ENCODE measurements around the gene PIEZO2.

- TF ChIP-seq CTCF (IDR thresholded peaks at IDR 0.05; ENCODE audit: insufficient read depth, low read length) (no peak), POLR2AphosphoS5 (IDR thresholded peaks at IDR 0.05; ENCODE audit: low read depth) (no peak)
- TF ChIP-seq, protein P1, sequence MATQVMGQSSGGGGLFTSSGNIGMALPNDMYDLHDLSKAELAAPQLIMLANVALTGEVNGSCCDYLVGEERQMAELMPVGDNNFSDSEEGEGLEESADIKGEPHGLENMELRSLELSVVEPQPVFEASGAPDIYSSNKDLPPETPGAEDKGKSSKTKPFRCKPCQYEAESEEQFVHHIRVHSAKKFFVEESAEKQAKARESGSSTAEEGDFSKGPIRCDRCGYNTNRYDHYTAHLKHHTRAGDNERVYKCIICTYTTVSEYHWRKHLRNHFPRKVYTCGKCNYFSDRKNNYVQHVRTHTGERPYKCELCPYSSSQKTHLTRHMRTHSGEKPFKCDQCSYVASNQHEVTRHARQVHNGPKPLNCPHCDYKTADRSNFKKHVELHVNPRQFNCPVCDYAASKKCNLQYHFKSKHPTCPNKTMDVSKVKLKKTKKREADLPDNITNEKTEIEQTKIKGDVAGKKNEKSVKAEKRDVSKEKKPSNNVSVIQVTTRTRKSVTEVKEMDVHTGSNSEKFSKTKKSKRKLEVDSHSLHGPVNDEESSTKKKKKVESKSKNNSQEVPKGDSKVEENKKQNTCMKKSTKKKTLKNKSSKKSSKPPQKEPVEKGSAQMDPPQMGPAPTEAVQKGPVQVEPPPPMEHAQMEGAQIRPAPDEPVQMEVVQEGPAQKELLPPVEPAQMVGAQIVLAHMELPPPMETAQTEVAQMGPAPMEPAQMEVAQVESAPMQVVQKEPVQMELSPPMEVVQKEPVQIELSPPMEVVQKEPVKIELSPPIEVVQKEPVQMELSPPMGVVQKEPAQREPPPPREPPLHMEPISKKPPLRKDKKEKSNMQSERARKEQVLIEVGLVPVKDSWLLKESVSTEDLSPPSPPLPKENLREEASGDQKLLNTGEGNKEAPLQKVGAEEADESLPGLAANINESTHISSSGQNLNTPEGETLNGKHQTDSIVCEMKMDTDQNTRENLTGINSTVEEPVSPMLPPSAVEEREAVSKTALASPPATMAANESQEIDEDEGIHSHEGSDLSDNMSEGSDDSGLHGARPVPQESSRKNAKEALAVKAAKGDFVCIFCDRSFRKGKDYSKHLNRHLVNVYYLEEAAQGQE (IDR thresholded peaks at IDR 0.05; ENCODE audit: insufficient replicate concordance, low read depth): no peak
Measured at GRCh38 chr18:10995550-10995949, 153.8 kb downstream of the PIEZO2 start.
